HL-60 (cell line): ENCODE data around the gene ABAT.

Experiments
- DNase-seq, 2 experiments: peaks; one replicate each; pipeline ENCODE4 v3.0.0-alpha.2; 2010 to 2020; ENCODE audit warnings: low read depth in 1 of 2, low spot score in 1 of 2
- H3K27ac ChIP-seq: fragments of 250-450 bp; sonication (Bioruptor Pico); replicated peaks from 2 replicates; pipeline ENCODE4 v1.5.1; 2020; ENCODE audit warnings: mild to moderate bottlenecking, moderate library complexity
- H3K27me3 ChIP-seq: fragments of 250-450 bp; sonication (Bioruptor Pico); 2 replicates; pipeline ENCODE4 v1.5.1; 2021; ENCODE audit warnings: mild to moderate bottlenecking, moderate library complexity; ENCODE audit not compliant: insufficient read depth, poor library complexity, severe bottlenecking
- H3K4me3 ChIP-seq: replicated peaks from 2 replicates; pipeline ENCODE4 v1.5.1; 2011; ENCODE audit warnings: mild to moderate bottlenecking, control low read depth, low read length; ENCODE audit not compliant: insufficient read depth
- GABPA ChIP-seq: IDR thresholded peaks from 2 replicates; pipeline ENCODE4 v1.6.1; 2012; ENCODE audit warnings: low read depth
- POLR2AphosphoS5 ChIP-seq: IDR thresholded peaks from 2 replicates; pipeline ENCODE4 v1.6.1; 2012; ENCODE audit warnings: low read depth
- SPI1 ChIP-seq: IDR thresholded peaks from 2 replicates; pipeline ENCODE4 v1.6.1; 2012; ENCODE audit warnings: low read depth, mild to moderate bottlenecking, borderline replicate concordance
- TF ChIP-seq, protein P1 (sequence below): IDR thresholded peaks from one replicate; pipeline ENCODE4 v1.5.1; 2011; ENCODE audit warnings: low read length, control low read depth, inconsistent platforms; ENCODE audit not compliant: insufficient read depth
- TF ChIP-seq, protein P2 (sequence below): IDR thresholded peaks from 2 replicates; pipeline ENCODE4 v1.6.1; 2012; ENCODE audit warnings: low read depth; ENCODE audit not compliant: insufficient replicate concordance

ABAT gene

DNA sequence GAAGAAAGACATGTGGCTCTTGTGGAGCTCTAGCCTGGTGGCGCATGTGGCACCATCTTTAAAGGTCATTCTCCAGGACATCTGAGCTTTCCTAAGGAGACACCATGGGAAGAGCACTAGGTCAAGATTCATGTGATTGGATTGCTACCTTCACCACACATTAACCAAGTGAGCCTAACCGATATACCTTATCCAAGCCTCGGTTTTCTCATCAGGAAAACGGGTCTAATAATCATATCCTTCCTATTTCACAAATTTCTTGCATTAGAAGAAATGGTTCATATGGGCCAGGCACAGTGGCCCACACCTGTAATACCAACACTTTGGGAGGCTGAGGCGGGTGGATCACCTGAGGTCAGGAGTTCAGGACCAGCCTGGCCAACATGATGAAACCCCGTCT is 64.7 kb downstream of the ABAT start:
- TF ChIP-seq, protein P1, sequence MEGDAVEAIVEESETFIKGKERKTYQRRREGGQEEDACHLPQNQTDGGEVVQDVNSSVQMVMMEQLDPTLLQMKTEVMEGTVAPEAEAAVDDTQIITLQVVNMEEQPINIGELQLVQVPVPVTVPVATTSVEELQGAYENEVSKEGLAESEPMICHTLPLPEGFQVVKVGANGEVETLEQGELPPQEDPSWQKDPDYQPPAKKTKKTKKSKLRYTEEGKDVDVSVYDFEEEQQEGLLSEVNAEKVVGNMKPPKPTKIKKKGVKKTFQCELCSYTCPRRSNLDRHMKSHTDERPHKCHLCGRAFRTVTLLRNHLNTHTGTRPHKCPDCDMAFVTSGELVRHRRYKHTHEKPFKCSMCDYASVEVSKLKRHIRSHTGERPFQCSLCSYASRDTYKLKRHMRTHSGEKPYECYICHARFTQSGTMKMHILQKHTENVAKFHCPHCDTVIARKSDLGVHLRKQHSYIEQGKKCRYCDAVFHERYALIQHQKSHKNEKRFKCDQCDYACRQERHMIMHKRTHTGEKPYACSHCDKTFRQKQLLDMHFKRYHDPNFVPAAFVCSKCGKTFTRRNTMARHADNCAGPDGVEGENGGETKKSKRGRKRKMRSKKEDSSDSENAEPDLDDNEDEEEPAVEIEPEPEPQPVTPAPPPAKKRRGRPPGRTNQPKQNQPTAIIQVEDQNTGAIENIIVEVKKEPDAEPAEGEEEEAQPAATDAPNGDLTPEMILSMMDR, result no peak
- TF ChIP-seq, protein P2, sequence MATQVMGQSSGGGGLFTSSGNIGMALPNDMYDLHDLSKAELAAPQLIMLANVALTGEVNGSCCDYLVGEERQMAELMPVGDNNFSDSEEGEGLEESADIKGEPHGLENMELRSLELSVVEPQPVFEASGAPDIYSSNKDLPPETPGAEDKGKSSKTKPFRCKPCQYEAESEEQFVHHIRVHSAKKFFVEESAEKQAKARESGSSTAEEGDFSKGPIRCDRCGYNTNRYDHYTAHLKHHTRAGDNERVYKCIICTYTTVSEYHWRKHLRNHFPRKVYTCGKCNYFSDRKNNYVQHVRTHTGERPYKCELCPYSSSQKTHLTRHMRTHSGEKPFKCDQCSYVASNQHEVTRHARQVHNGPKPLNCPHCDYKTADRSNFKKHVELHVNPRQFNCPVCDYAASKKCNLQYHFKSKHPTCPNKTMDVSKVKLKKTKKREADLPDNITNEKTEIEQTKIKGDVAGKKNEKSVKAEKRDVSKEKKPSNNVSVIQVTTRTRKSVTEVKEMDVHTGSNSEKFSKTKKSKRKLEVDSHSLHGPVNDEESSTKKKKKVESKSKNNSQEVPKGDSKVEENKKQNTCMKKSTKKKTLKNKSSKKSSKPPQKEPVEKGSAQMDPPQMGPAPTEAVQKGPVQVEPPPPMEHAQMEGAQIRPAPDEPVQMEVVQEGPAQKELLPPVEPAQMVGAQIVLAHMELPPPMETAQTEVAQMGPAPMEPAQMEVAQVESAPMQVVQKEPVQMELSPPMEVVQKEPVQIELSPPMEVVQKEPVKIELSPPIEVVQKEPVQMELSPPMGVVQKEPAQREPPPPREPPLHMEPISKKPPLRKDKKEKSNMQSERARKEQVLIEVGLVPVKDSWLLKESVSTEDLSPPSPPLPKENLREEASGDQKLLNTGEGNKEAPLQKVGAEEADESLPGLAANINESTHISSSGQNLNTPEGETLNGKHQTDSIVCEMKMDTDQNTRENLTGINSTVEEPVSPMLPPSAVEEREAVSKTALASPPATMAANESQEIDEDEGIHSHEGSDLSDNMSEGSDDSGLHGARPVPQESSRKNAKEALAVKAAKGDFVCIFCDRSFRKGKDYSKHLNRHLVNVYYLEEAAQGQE, result no peak
- TF ChIP-seq POLR2AphosphoS5 (no peak), GABPA (no peak), SPI1 (no peak)
- Histone ChIP-seq H3K4me3 (no peak overlapping the region), H3K27ac (no peak overlapping the region), H3K27me3 (no peaks in the 10 kb centered on the region)
- no peak for DNase-seq

DNA sequence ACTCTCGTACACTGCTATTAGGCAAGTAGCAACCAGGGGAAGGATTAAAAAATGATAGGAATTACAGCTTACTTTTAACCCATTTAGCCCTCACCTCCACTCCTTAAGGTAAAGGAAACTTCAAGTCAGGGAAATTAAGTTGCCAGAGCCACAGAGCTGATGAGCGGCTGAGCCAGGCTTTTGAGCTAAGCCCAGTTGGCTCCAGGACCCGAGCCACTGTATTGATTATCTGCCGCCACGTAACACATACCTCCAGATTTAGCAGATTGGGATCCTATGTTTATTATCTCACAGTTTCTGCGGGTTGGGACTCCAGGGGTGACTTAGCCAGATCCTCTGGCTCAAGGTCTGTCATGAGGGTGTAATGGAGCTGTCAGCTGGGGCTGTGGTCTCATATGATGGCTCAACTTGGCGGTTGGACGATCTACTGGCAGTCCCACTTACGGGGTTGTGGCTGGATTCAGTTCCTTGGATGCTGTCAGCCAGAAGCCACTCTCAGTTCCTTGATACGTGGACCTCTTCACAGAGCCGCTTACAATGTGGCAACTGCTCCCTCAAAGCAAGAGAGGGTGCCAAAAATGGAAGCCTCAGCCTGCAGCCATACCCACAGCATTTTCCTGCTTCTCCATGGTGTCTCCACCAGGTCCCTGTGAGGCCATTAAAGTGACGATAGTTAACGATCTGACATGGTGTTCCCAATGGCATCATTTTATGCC is 65.7 kb downstream of the ABAT start:
- no peaks in the 10 kb centered on the region for H3K27me3 ChIP-seq
- no peak for TF ChIP-seq POLR2AphosphoS5
- TF ChIP-seq, protein P2, result no peak
- TF ChIP-seq SPI1, result no peak
- TF ChIP-seq GABPA, result no peak
- TF ChIP-seq, protein P1, result no peak

DNA sequence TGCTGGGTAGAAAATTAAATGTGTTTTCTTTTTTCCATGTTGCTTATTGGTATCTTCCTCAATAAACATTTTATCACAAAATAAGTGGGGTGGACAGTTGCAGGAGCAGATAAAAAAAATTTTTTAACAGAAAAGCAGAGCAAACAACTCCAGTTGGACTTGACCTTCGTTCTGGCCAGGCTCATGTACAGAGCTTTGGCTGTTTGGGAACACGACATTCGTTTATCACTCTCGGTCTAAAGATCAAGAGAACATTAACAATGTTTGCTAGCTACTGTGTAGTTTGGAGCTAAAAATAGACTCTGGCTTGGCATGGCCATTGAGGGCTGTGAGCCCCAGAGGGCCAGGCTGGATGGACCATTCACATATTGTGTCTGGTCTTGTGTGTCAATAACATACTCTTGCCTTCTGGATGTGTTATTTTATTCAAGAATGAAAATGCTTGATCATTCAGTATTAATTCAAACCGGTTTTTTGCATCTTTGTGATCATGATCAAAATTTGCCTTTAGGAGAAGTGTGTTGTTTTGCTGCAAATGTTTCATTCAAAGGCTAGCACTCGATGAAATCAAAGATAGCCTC is 66.4 kb downstream of the ABAT start:
- no peak overlapping the region for H3K27ac ChIP-seq

More for the DNA sequence above, 65.7 kb downstream of the ABAT start:
- DNase-seq, result no peak
- Histone ChIP-seq H3K27ac (no peak overlapping the region), H3K4me3 (no peak overlapping the region)

More for the DNA sequence above, 66.4 kb downstream of the ABAT start:
- TF ChIP-seq SPI1 (no peak), GABPA (no peak), POLR2AphosphoS5 (no peak)
- TF ChIP-seq, protein P2, result no peak
- TF ChIP-seq, protein P1, result no peak
- Histone ChIP-seq H3K4me3 (no peak overlapping the region), H3K27me3 (no peaks in the 10 kb centered on the region)
- DNase-seq, result no peak
